Osteocyte (in vitro differentiated cells): ENCODE measurements around the gene OR9Q1. TPM values are rescaled to one million over a fixed set of nuclear protein-coding genes. Genes with fewer than 3 reads are reported as not detected.

Source experiments
- DNase-seq: peaks from one replicate; pipeline ENCODE4 v3.0.0; 2021; ENCODE audit warnings: mixed read lengths; ENCODE audit not compliant: unreplicated experiment; ENCODE audit errors: extremely low spot score
- H3K27ac Mint-ChIP-seq: one replicate; pipeline ENCODE4 v1.8.0; 2021; ENCODE audit warnings: mild to moderate bottlenecking, mixed read lengths; ENCODE audit not compliant: unreplicated experiment
- H3K27me3 Mint-ChIP-seq: one replicate; pipeline ENCODE4 v1.8.0; 2021; ENCODE audit warnings: mixed read lengths; ENCODE audit not compliant: unreplicated experiment
- H3K36me3 Mint-ChIP-seq: one replicate; pipeline ENCODE4 v1.8.0; 2021; ENCODE audit warnings: mixed read lengths; ENCODE audit not compliant: unreplicated experiment
- H3K4me1 Mint-ChIP-seq: one replicate; pipeline ENCODE4 v1.8.0; 2021; ENCODE audit warnings: mixed read lengths; ENCODE audit not compliant: unreplicated experiment
- H3K4me3 Mint-ChIP-seq: one replicate; pipeline ENCODE4 v1.8.0; 2021; ENCODE audit warnings: mild to moderate bottlenecking, moderate library complexity, mixed read lengths; ENCODE audit not compliant: unreplicated experiment
- H3K9me3 Mint-ChIP-seq: one replicate; pipeline ENCODE4 v1.8.0; 2021; ENCODE audit warnings: mixed read lengths; ENCODE audit not compliant: unreplicated experiment
- CTCF ChIP-seq: fragments of 200-600 bp; sonication (generic); IDR thresholded peaks from 2 replicates; pipeline ENCODE4 v1.5.0; 2021; ENCODE audit warnings: antibody characterized with exemption, mild to moderate bottlenecking, moderate library complexity
- total RNA-seq: library from RNA; stranded (reverse); gene quantifications from 2 replicates; pipeline ENCODE4 v1.2.1, GENCODE V29; 2021

OR9Q1 gene
- total RNA-seq, 1 donor from 2014 or later = not detected

DNA sequence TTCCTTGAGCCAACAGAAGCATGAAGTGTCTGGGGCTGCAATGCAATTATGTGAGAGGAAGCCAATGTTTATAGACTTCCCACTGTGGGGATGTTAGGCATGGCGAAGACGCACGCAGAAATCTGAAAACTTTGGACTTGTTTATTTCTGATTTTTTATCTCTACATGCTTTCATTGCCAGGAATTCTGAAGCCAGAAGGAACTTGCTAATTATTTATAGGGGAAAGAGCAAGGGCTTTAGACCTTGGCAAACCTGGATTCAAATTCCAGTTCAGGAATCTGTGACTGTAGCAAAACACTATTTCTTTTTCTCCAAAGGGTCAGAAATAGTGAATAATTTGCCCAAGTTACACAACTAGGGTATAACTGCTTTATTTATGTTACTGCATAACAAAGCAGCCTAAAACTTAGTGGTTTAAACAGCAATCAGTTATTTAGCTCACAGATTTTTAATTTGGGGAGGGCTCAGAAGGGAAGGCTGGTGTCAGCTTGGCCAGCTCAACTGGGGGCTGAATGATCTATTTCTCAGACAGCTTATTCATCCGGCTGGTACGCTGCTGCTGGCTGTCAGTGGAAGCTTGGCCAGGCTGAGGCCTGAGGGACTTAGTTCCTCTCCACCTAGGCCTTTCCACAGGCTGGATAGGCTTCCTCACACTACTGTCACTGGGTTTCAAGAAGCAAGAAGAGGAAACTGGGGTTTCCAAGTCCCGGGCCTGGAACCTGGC, 5.2 kb downstream of the OR9Q1 start:
- Mint-ChIP-seq H3K9me3 (peaks cover 9% of the 10 kb centered on the region), H3K4me3 (no peak overlapping the region), H3K4me1 (no peaks in the 10 kb centered on the region), H3K27me3 (no peaks in the 10 kb centered on the region), H3K36me3 (no peaks in the 10 kb centered on the region), H3K27ac (no peak overlapping the region)
- no peak for TF ChIP-seq CTCF
- no peak for DNase-seq

- no peak for TF ChIP-seq CTCF
- no peak for DNase-seq
- no peaks in the 10 kb centered on the region for H3K36me3 Mint-ChIP-seq
- H3K4me3 Mint-ChIP-seq = no peak within 1 kb of the TSS
- peaks cover 9% of the 10 kb centered on the region for H3K9me3 Mint-ChIP-seq
- H3K4me1 Mint-ChIP-seq = no peaks in the 10 kb centered on the region
- no peak within 1 kb of the TSS for H3K27ac Mint-ChIP-seq
- H3K27me3 Mint-ChIP-seq = no peaks in the 10 kb centered on the region
Observed at GRCh38 chr11:58030653-58031052, 7.0 kb downstream of the OR9Q1 start, which contains the start of gene OR6Q1. Gene OR6Q1 (plus strand): TSS chr11:58030953. CDS start chr11:58030953, 0 bp downstream.

DNA sequence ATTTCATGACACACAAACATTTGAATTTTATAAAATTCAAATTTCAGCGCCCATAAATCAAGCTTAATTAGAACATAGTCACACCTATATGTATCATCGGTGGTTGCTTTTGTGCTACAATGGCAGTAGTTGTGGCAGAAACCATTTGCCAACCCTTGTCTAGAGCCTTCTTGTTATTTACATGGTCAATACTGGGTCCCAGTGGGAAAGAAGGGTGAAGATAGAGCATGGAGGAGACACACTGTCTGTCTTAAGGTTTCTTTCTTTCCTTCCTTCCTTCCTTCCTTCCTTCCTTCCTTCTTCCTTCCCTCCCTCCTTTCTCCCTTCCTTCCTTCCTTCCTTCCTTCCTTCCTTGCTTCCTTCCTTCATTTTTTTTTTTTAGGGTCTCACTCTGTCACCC, 10.8 kb downstream of the OR9Q1 start:
- Mint-ChIP-seq H3K36me3 (no peaks in the 10 kb centered on the region), H3K9me3 (peaks cover 19% of the 10 kb centered on the region), H3K4me3 (no peak overlapping the region), H3K4me1 (no peaks in the 10 kb centered on the region), H3K27me3 (no peaks in the 10 kb centered on the region), H3K27ac (no peak overlapping the region)
- DNase-seq = no peak
- no peak for TF ChIP-seq CTCF

GRCh38 chr11:58039589-58039988, 15.9 kb downstream of the OR9Q1 start:
- no peak for TF ChIP-seq CTCF
- H3K27me3 Mint-ChIP-seq = no peaks in the 10 kb centered on the region
- H3K4me3 Mint-ChIP-seq = no peak overlapping the region
- H3K36me3 Mint-ChIP-seq = no peaks in the 10 kb centered on the region
- H3K27ac Mint-ChIP-seq = no peak overlapping the region
- no peak for DNase-seq
- H3K4me1 Mint-ChIP-seq = no peaks in the 10 kb centered on the region
- peaks cover 22% of the 10 kb centered on the region for H3K9me3 Mint-ChIP-seq

- Mint-ChIP-seq H3K27me3 (no peaks in the 10 kb centered on the region), H3K36me3 (no peaks in the 10 kb centered on the region), H3K9me3 (peaks cover 11% of the 10 kb centered on the region), H3K4me3 (no peak overlapping the region), H3K27ac (no peak overlapping the region), H3K4me1 (no peaks in the 10 kb centered on the region)
- DNase-seq = no peak
- no peak for TF ChIP-seq CTCF
Observed at GRCh38 chr11:58043379-58043778, 19.7 kb downstream of the OR9Q1 start.
